Osteoblast (primary cell): ENCODE data around the gene BCAS4. TPM values are rescaled to one million over a fixed set of nuclear protein-coding genes. Genes with fewer than 3 reads are reported as not detected.

Source experiments
- DNase-seq: peaks from one replicate; pipeline ENCODE4 v3.0.0; 2011; ENCODE audit warnings: low spot score, mixed read lengths; ENCODE audit not compliant: insufficient read length; ENCODE audit errors: missing footprints
- H2AFZ ChIP-seq: 2 replicates; pipeline ENCODE4 v1.6.0; 2011; ENCODE audit warnings: mild to moderate bottlenecking, low read length
- H3K27ac ChIP-seq: 2 replicates; pipeline ENCODE4 v1.5.1; 2011; ENCODE audit warnings: mild to moderate bottlenecking, low read depth, low read length, moderate library complexity
- H3K27me3 ChIP-seq: 2 replicates; pipeline ENCODE4 v1.6.0; 2012; ENCODE audit warnings: mild to moderate bottlenecking, control low read depth, inconsistent platforms, low read length, moderate library complexity; ENCODE audit not compliant: insufficient read depth
- H3K36me3 ChIP-seq: 2 replicates; pipeline ENCODE4 v1.5.1; 2011; ENCODE audit warnings: mild to moderate bottlenecking, low read length, control low read depth, moderate library complexity; ENCODE audit not compliant: insufficient read depth
- H3K4me1 ChIP-seq: 2 replicates; pipeline ENCODE4 v1.5.1; 2011; ENCODE audit warnings: mild to moderate bottlenecking, low read length, control low read depth, moderate library complexity; ENCODE audit not compliant: insufficient read depth
- H3K4me2 ChIP-seq: 2 replicates; pipeline ENCODE4 v1.6.0; 2011; ENCODE audit warnings: mild to moderate bottlenecking, low read length; ENCODE audit not compliant: insufficient read depth
- H3K4me3 ChIP-seq: fragments of 200-600 bp; sonication (generic); 3 replicates; pipeline ENCODE4 v1.5.1; 2012; ENCODE audit warnings: mild to moderate bottlenecking, low read length, inconsistent platforms; ENCODE audit not compliant: insufficient read depth
- H3K79me2 ChIP-seq: 2 replicates; pipeline ENCODE4 v1.6.0; 2012; ENCODE audit warnings: mild to moderate bottlenecking, low read length, control low read depth, inconsistent platforms; ENCODE audit not compliant: insufficient read depth
- H3K9me3 ChIP-seq: 2 replicates; pipeline ENCODE4 v1.5.1; 2011; ENCODE audit warnings: low read depth, low read length, control low read depth
- H4K20me1 ChIP-seq: 2 replicates; pipeline ENCODE4 v1.6.0; 2012; ENCODE audit warnings: mild to moderate bottlenecking, low read length, control low read depth; ENCODE audit not compliant: insufficient read depth
- CTCF ChIP-seq: IDR thresholded peaks from 2 replicates; pipeline ENCODE4 v1.5.1; 2011; ENCODE audit warnings: mild to moderate bottlenecking, low read depth, low read length, moderate library complexity; ENCODE audit errors: extremely low read depth
- total RNA-seq: library from RNA; depleted of rRNA; stranded (reverse); fragments of >200 nt; gene quantifications from 2 replicates; pipeline ENCODE4 v1.2.3, GENCODE V29; 2012

Gene BCAS4
- total RNA-seq, 1 donor = 2.9 TPM

GRCh38 chr20:50794181-50794845, 548 bp upstream of the BCAS4 start:
- Histone ChIP-seq H3K36me3 (no peaks in the 10 kb centered on the region), H3K4me1 (peaks cover 25% of the 10 kb centered on the region), H3K4me3 (peak overlapping the region; percentile 93), H3K27me3 (no peaks in the 10 kb centered on the region), H2AFZ (peak overlapping the region; percentile 85), H4K20me1 (no peaks in the 10 kb centered on the region), H3K9me3 (no peaks in the 10 kb centered on the region), H3K4me2 (peak overlapping the region; percentile 79), H3K27ac (peak overlapping the region; percentile 8), H3K79me2 (peaks cover 3% of the 10 kb centered on the region)
- no peak for DNase-seq
- TF ChIP-seq CTCF = no peak

GRCh38 chr20:50797142-50797541, 2.3 kb downstream of the BCAS4 start:
- H3K4me3 ChIP-seq = no peak overlapping the region
- H3K79me2 ChIP-seq = peaks cover 3% of the 10 kb centered on the region
- no peaks in the 10 kb centered on the region for H3K27me3 ChIP-seq
- no peaks in the 10 kb centered on the region for H3K36me3 ChIP-seq
- H3K9me3 ChIP-seq = no peaks in the 10 kb centered on the region
- H3K4me1 ChIP-seq = peaks cover 14% of the 10 kb centered on the region
- no peak overlapping the region for H3K27ac ChIP-seq
- H2AFZ ChIP-seq = no peak overlapping the region
- DNase-seq = no peak
- H4K20me1 ChIP-seq = no peaks in the 10 kb centered on the region
- H3K4me2 ChIP-seq = no peak overlapping the region
- no peak for TF ChIP-seq CTCF

GRCh38 chr20:50798650-50799049, 3.8 kb downstream of the BCAS4 start:
- Histone ChIP-seq H3K4me2 (no peak overlapping the region), H4K20me1 (no peaks in the 10 kb centered on the region), H3K27me3 (no peaks in the 10 kb centered on the region), H3K79me2 (peaks cover 3% of the 10 kb centered on the region), H3K4me3 (no peak overlapping the region), H3K36me3 (no peaks in the 10 kb centered on the region), H2AFZ (no peak overlapping the region), H3K9me3 (no peaks in the 10 kb centered on the region), H3K4me1 (peaks cover 14% of the 10 kb centered on the region), H3K27ac (no peak overlapping the region)
- DNase-seq = peak; percentile 59
- TF ChIP-seq CTCF = no peak

GRCh38 chr20:50799176-50799889, 4.5 kb downstream of the BCAS4 start:
- Histone ChIP-seq H3K4me3 (no peak overlapping the region), H3K4me1 (peaks cover 10% of the 10 kb centered on the region), H3K36me3 (no peaks in the 10 kb centered on the region), H3K27ac (no peak overlapping the region), H4K20me1 (no peaks in the 10 kb centered on the region), H3K79me2 (peaks cover 3% of the 10 kb centered on the region), H3K4me2 (no peak overlapping the region), H2AFZ (no peak overlapping the region), H3K27me3 (no peaks in the 10 kb centered on the region), H3K9me3 (no peaks in the 10 kb centered on the region)
- TF ChIP-seq CTCF = no peak
- no peak for DNase-seq
